Activated naive CD8-positive, alpha-beta T cell treated with anti-CD3 and anti-CD28 coated beads, Interleukin-2, amount 10 ng/mL, durations not matched to agents 7 days and 5 days (primary cell): ENCODE data around the gene PGM5. TPM values are rescaled to one million over a fixed set of nuclear protein-coding genes. Genes with fewer than 3 reads are reported as not detected.
"Not testable (repeated sequence)": the region's sequence is repeated elsewhere in the genome, so short reads cannot be mapped to it uniquely, and the experiment has no call there.

ENCODE experiments used
- ATAC-seq: fragments of 150-1000 bp; cut with Tn5 transposase; one replicate; pipeline ENCODE4 v1.10.0; 2021; ENCODE audit warnings: low read depth, moderate library complexity
- POLR2A ChIA-PET: fragments of 350-600 bp; sonication (Branson Sonifier 250); formaldehyde crosslinking; loops from one replicate; lab custom pipeline; 2021; ENCODE audit warnings: antibody characterized with exemption; lab: Charles Lee
- DNase-seq: peaks from one replicate; pipeline ENCODE4 v3.0.0; 2021
- H3K27ac Mint-ChIP-seq: one replicate; pipeline ENCODE4 v1.8.0; 2022; ENCODE audit warnings: mild to moderate bottlenecking, mixed read lengths
- H3K27me3 Mint-ChIP-seq: one replicate; pipeline ENCODE4 v1.8.0; 2022; ENCODE audit warnings: mild to moderate bottlenecking, moderate library complexity, mixed read lengths
- H3K36me3 Mint-ChIP-seq: one replicate; pipeline ENCODE4 v1.8.0; 2021; ENCODE audit warnings: mild to moderate bottlenecking, mixed read lengths
- H3K4me1 Mint-ChIP-seq: one replicate; pipeline ENCODE4 v1.8.0; 2021; ENCODE audit warnings: mixed read lengths
- H3K4me3 Mint-ChIP-seq: one replicate; pipeline ENCODE4 v1.8.0; 2022; ENCODE audit warnings: mild to moderate bottlenecking, moderate library complexity, mixed read lengths
- H3K9me3 Mint-ChIP-seq: one replicate; pipeline ENCODE4 v1.8.0; 2021; ENCODE audit warnings: mixed read lengths
- total RNA-seq, 2 experiments: library from RNA; stranded (reverse); gene quantifications; one replicate each; pipeline ENCODE4 v1.2.3, GENCODE V29; 2021

The PGM5 gene
- total RNA-seq, result not detected

GRCh38 chr9:68356380-68357118, at the start of gene PGM5:
TSS of gene PGM5 (plus strand) at chr9:68356611. CDS start at chr9:68357128, 517 bp downstream.
- H3K9me3 Mint-ChIP-seq, H3K36me3 Mint-ChIP-seq, H3K4me1 Mint-ChIP-seq, POLR2A ChIA-PET, H3K27ac Mint-ChIP-seq, DNase-seq: not testable (repeated sequence)
- Mint-ChIP-seq H3K27me3 (peaks cover 37% of the 10 kb centered on the region), H3K4me3 (peak within 1 kb of the TSS; percentile 44)
- ATAC-seq, result peak; percentile 56

DNA sequence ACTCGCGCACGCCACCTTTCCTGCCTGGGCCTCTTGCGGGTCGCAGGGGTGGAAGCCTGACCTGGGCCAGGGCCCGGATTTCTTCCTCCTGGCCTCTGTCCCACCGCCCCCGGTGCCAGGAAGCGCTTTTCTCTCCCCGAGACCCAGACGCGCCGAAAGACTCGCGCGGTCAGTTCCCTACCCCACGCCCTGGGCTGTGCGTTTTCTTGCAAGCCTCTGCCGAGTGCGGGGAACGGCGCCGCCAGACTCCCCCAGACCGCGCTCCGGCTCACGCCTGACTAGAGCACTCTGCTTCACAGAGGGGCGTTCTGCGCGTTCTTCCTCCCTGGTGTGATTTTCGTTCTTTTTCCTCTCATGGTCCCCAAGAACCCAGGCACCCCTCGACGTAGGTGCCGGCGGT, 49.3 kb upstream of the PGM5 start:
- H3K4me1 Mint-ChIP-seq, H3K36me3 Mint-ChIP-seq, DNase-seq, H3K9me3 Mint-ChIP-seq, H3K27ac Mint-ChIP-seq, H3K27me3 Mint-ChIP-seq, H3K4me3 Mint-ChIP-seq, POLR2A ChIA-PET: not testable (repeated sequence)
- peak; percentile 26 for ATAC-seq

DNA sequence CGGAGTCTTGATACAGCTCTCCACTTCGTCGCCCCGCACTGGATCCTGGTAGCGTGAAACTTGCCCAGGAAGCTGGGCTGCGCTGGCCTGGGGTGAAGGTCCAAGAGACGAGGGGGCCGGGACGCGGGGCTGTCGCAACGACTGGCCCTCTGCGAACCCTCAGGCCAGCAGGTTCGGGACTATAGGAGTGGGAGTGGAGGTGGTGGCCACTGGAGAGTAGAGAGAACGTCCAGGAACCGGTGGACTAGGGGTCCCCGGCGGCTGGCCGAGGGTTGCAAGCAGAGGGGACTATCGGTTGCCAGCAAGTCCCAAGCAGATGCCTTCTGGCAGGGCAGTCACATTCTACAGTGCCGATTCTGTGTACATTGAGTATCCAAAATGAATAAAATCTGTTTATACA, 48.8 kb upstream of the PGM5 start:
- H3K36me3 Mint-ChIP-seq, H3K4me3 Mint-ChIP-seq, H3K4me1 Mint-ChIP-seq, H3K9me3 Mint-ChIP-seq, DNase-seq, H3K27ac Mint-ChIP-seq, ATAC-seq, H3K27me3 Mint-ChIP-seq, POLR2A ChIA-PET: not testable (repeated sequence)

DNA sequence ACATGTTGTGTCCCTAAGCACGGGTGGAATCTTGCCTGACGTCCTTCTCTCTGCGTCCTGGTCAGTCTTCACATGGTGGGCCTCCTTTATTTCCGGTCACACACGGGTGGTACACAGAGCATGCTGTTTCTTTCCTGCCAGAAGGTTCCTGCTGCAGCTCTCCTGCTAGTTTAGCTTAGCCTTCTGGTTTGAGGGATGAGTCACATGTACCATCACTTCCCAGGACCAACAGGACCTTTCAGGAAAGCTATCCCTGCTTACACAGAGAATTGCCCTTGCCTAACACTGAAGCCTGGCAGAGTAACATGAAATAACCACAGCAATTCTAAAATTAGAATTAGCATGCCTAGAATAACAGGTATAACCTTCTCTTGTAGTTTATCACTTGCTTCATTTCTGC, 45.2 kb upstream of the PGM5 start:
- H3K9me3 Mint-ChIP-seq, POLR2A ChIA-PET, DNase-seq, H3K4me1 Mint-ChIP-seq, H3K36me3 Mint-ChIP-seq, H3K27ac Mint-ChIP-seq, H3K4me3 Mint-ChIP-seq, ATAC-seq, H3K27me3 Mint-ChIP-seq: not testable (repeated sequence)

GRCh38 chr9:68318209-68318608, 38.2 kb upstream of the PGM5 start:
- H3K4me1 Mint-ChIP-seq, H3K27me3 Mint-ChIP-seq, H3K9me3 Mint-ChIP-seq, H3K27ac Mint-ChIP-seq, H3K36me3 Mint-ChIP-seq, H3K4me3 Mint-ChIP-seq, DNase-seq, POLR2A ChIA-PET: not testable (repeated sequence)
- peak; percentile 49 for ATAC-seq

- H3K4me3 Mint-ChIP-seq, DNase-seq, ATAC-seq, H3K27ac Mint-ChIP-seq, H3K36me3 Mint-ChIP-seq, H3K27me3 Mint-ChIP-seq, H3K9me3 Mint-ChIP-seq, POLR2A ChIA-PET, H3K4me1 Mint-ChIP-seq: not testable (repeated sequence)
Observed at GRCh38 chr9:68323749-68324148, 32.7 kb upstream of the PGM5 start.

DNA sequence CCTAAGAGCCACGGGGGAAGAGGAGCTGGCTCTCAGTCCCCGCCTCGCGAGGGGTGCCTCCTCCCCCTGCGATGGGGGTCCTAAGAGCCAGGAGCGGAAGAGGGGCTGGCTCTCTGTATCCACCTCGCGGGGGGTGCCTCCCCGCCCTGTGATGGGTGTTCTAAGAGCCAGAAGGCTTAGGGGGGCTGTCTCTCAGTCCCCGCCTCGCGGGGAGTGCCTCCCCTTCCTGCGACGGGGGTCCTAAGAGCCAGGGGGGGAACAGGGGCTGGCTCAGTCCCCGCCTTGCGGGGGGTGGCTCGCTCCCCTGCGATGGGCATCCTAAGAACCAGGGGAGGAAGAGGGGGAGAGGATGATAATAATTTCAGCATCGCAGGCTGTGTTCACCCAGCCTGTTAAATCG, 31.9 kb upstream of the PGM5 start:
- ATAC-seq, H3K36me3 Mint-ChIP-seq, H3K27ac Mint-ChIP-seq, DNase-seq, H3K9me3 Mint-ChIP-seq, POLR2A ChIA-PET, H3K4me3 Mint-ChIP-seq, H3K4me1 Mint-ChIP-seq, H3K27me3 Mint-ChIP-seq: not testable (repeated sequence)

- POLR2A ChIA-PET, H3K36me3 Mint-ChIP-seq, DNase-seq, H3K4me1 Mint-ChIP-seq, ATAC-seq, H3K4me3 Mint-ChIP-seq, H3K27ac Mint-ChIP-seq, H3K9me3 Mint-ChIP-seq, H3K27me3 Mint-ChIP-seq: not testable (repeated sequence)
Observed at GRCh38 chr9:68329106-68329505, 27.3 kb upstream of the PGM5 start.

DNA sequence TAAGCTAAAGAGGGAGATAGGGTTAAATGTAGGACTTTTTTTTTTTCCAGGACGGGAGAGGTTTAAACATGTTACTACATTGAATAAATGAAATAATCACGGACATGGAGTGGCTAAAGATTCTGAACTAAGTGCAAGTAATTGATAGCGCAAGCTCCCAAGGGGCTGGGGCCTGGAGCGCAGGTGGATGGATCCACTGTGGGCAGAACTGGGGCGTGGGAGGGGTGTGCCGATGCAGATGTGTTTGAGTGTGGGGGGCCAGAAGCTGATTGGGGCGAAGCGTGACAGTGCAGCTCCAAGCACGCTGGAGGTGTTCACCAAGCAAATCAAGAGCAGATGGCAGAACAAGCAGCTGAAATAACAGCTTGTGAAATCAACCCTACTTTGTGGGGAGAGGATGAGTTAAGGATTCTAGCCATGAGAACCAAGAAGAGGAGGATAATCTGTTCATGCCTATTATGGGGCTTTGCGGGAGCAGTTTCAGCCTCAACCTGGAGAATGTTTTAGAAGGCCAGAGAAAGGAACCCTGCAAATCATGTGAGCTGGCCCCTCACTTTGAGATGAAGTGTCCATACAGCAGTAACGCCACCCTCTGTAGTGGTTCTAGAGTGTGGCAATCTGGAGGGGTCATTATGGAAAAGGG, 25.8 kb upstream of the PGM5 start:
- H3K36me3 Mint-ChIP-seq, H3K9me3 Mint-ChIP-seq, H3K27ac Mint-ChIP-seq, H3K4me3 Mint-ChIP-seq, ATAC-seq, H3K4me1 Mint-ChIP-seq, POLR2A ChIA-PET, H3K27me3 Mint-ChIP-seq, DNase-seq: not testable (repeated sequence)

DNA sequence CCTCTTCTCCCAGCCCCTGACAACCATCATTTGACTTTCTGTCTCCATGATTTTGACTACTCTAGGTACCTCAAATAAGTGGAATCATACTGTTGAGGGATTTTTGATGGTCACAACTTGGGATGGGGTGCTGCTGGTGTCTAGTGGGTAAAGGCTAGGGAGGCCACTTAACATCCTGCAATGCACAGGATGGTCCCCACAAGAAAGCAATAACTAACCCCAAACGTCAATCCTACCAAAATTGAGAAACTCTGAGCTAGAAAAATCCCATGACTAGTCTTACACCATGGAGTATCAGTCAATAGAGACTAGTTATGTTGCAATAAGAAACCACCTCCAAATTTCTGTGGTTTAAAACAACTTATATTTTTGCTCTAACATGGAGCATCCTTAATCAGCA, 24.3 kb upstream of the PGM5 start:
- DNase-seq, POLR2A ChIA-PET, ATAC-seq, H3K27me3 Mint-ChIP-seq, H3K36me3 Mint-ChIP-seq, H3K4me3 Mint-ChIP-seq, H3K9me3 Mint-ChIP-seq, H3K27ac Mint-ChIP-seq, H3K4me1 Mint-ChIP-seq: not testable (repeated sequence)

GRCh38 chr9:68335935-68336334, 20.5 kb upstream of the PGM5 start:
- POLR2A ChIA-PET, ATAC-seq, H3K27ac Mint-ChIP-seq, H3K4me1 Mint-ChIP-seq, H3K36me3 Mint-ChIP-seq, H3K27me3 Mint-ChIP-seq, DNase-seq, H3K4me3 Mint-ChIP-seq, H3K9me3 Mint-ChIP-seq: not testable (repeated sequence)

DNA sequence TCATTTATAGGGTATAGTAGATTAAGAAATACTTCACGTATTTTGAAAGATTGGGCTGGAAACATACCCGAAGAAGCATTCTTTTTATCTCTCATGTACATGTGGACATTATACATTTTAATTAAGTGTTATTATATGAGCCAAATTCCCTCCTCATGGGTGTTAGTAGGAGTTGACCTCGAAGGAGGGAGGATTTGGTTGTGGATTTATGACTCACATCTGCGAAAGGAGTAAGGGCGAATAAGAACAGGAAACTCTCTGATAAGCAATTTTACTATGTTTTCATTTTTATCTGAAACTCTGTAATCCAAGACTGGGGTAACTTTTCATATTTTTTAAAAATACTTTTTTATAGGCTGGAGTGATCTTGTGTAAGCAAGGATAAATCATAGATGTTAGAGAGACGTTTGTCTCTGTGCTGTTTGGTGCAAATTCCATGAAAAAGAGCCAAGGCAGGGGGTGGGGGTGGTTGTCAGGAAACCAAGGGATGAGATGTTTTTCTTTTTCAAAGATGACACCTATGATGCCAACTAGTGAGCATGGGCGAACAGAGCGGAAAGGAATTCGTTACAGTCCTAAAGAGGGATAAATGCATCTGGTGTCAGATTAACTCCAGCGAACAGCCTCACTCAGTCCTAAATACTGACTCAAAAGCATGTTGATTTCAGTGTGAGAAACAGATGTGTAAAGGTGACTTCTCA, 19.6 kb upstream of the PGM5 start:
- H3K4me1 Mint-ChIP-seq, POLR2A ChIA-PET, H3K9me3 Mint-ChIP-seq, H3K4me3 Mint-ChIP-seq, H3K27ac Mint-ChIP-seq, H3K36me3 Mint-ChIP-seq, DNase-seq, ATAC-seq, H3K27me3 Mint-ChIP-seq: not testable (repeated sequence)

GRCh38 chr9:68338000-68338399, 18.4 kb upstream of the PGM5 start:
- H3K27ac Mint-ChIP-seq, H3K4me3 Mint-ChIP-seq, ATAC-seq, H3K27me3 Mint-ChIP-seq, H3K9me3 Mint-ChIP-seq, H3K36me3 Mint-ChIP-seq, DNase-seq, POLR2A ChIA-PET, H3K4me1 Mint-ChIP-seq: not testable (repeated sequence)
